K562 (cell line): Measurements from ENCODE around the gene C1orf50. TPM values are rescaled to one million over a fixed set of nuclear protein-coding genes. Genes with fewer than 3 reads are reported as not detected.

ENCODE experiments used
- CBX3 ChIP-seq, 2 experiments: IDR thresholded peaks; 1 replicate in 1 of 2; 2 replicates in 1 of 2; pipeline ENCODE4 v1.6.1; 2012; ENCODE audit warnings: inconsistent platforms in 2 of 2, low read length in 2 of 2, borderline replicate concordance in 1 of 2, control low read depth in 1 of 2
- NR2C1 ChIP-seq, 2 experiments: fragments of 450-650 bp; IDR thresholded peaks; 2 replicates each; pipeline ENCODE4 v1.6.1; 2017; ENCODE audit warnings: mild to moderate bottlenecking in 2 of 2, antibody characterized with exemption in 1 of 2, inconsistent platforms in 1 of 2, missing compliant biosample characterization in 1 of 2, missing genetic modification characterization in 1 of 2
- RNF219 ChIP-seq: fragments of 250-450 bp; sonication (Bioruptor Pico); IDR thresholded peaks from 2 replicates; pipeline ENCODE4 v1.5.0; 2022; ENCODE audit warnings: mild to moderate bottlenecking
- VEZF1 ChIP-seq: fragments of 200-800 bp; sonication (Bioruptor generic); IDR thresholded peaks from 2 replicates; pipeline ENCODE4 v1.6.1; 2017; ENCODE audit warnings: missing genetic modification characterization, missing compliant biosample characterization
- polyA plus RNA-seq, 8 experiments: library from polyadenylated mRNA; depleted of rRNA in 4 of 8; stranded (reverse) in 5 of 8; unstranded in 3 of 8; fragments of >200 nt; fragmentation: Nextera tagmentation in 2 of 8; fragmentation: Illumina TruSeq in 1 of 8; extraction: Ambion mirVana in 2 of 8; extraction: Trizol in 1 of 8; gene quantifications; 2 replicates each; pipeline versions ENCODE4 v1.2.1 to v1.2.3, GENCODE V29; 2011 to 2014; ENCODE audit warnings: inconsistent platforms in 1 of 8, missing spikeins in 1 of 8
- total RNA-seq, 7 experiments: library from RNA; depleted of rRNA in 6 of 7; stranded (reverse); fragments of >200 nt in 6 of 7; fragmentation: Illumina TruSeq in 2 of 7; extraction: Trizol in 2 of 7; gene quantifications; 2 replicates each; pipeline versions ENCODE4 v1.2.1 to v1.2.3, GENCODE V29; 2011 to 2021; ENCODE audit warnings: low replicate concordance in 1 of 7

Gene C1orf50
- total and polyA plus RNA-seq, 9 of the 15 experiments (the other 6 are each of a cell fraction or from before 2014, with no cell fraction given), result 0.55 to 13.9 (median 5.2) TPM

GRCh38 chr1:42756956-42757891, 9.8 kb upstream of the C1orf50 start (continued):
- TF ChIP-seq RNF219 (CRISPR knock-in tag) (no peak), CBX3 (IDR thresholded peaks at IDR 0.05; ENCODE audit: borderline replicate concordance in 1 of 2, low read length in 2 of 2) (peak in 1 of 2 experiments; percentile 65; a peak in 1 of 3 replicates), NR2C1 (IDR thresholded peaks at IDR 0.05) (no peak), NR2C1 (tag; IDR thresholded peaks at IDR 0.05) (no peak), VEZF1 (CRISPR knock-in tag) (peak; percentile 25; the same call in 1 of the 2 replicates)
